Measurements from ENCODE around the gene ACER1. TPM values are rescaled to one million over a fixed set of nuclear protein-coding genes. Genes with fewer than 3 reads are reported as not detected.
A peak's percentile ranks its signal among the peaks of the same experiment; 100 is the strongest.

ACER1 gene
- total and polyA plus RNA-seq, 2 experiments from 2014 or later = not detected

DNA sequence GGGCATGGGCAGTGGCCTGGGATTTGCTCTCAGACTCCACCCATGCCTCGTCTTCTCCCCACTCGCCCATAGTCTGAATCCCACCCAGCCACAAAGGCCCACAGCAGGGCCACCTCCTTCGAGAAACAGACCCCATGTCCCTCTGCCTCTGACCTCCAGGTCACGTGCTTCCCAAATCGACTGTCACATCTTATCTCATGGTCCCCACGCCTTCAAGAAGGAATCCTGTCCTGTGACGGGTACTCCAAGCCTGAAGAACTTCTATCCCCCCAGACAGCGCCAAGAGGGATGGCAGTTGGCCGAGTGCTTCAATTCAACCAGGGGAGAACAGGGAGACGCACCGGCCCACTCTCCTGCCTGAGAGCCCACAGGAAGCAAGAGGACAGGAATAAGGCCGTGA, 70.1 kb downstream of the ACER1 start:
- peaks cover 19% of the 10 kb centered on the region for H3K4me1 ChIP-seq (ENCODE audit: low read depth)
- H3K36me3 ChIP-seq = peaks cover 5% of the 10 kb centered on the region
- no peaks in the 10 kb centered on the region for H3K27me3 ChIP-seq
- no peak overlapping the region for H3K4me3 ChIP-seq
- TF ChIP-seq, protein P1, sequence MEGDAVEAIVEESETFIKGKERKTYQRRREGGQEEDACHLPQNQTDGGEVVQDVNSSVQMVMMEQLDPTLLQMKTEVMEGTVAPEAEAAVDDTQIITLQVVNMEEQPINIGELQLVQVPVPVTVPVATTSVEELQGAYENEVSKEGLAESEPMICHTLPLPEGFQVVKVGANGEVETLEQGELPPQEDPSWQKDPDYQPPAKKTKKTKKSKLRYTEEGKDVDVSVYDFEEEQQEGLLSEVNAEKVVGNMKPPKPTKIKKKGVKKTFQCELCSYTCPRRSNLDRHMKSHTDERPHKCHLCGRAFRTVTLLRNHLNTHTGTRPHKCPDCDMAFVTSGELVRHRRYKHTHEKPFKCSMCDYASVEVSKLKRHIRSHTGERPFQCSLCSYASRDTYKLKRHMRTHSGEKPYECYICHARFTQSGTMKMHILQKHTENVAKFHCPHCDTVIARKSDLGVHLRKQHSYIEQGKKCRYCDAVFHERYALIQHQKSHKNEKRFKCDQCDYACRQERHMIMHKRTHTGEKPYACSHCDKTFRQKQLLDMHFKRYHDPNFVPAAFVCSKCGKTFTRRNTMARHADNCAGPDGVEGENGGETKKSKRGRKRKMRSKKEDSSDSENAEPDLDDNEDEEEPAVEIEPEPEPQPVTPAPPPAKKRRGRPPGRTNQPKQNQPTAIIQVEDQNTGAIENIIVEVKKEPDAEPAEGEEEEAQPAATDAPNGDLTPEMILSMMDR (IDR thresholded peaks at IDR 0.05; ENCODE audit: low read depth, low read length) = no peak
- peak overlapping the region; percentile 82 for H3K27ac ChIP-seq
- no peak for DNase-seq (ENCODE audit: low read depth in 1 of 2, low spot score in 1 of 2)
- no peaks in the 10 kb centered on the region for H3K9me3 ChIP-seq (ENCODE audit: low read depth)

DNA sequence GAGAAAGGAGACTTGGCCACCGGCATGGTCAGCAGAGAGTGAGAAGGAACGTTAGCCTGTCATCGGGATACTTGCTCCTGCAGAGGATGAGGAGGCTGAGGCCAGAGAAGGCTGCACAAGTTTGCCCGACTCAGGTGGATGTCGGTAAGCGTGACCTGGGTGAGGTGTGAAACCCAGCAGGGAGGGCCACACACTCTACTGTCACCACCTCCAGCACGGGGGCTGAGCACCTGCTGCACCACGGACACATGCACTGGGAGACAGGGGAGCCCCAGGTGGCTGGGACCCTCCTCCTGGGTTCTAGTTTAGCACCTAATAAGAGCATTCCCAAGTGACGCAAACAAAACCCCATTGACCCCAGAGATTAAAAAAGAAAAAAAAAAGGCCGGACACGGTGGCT, 70.9 kb downstream of the ACER1 start:
- DNase-seq (ENCODE audit: low read depth in 1 of 2, low spot score in 1 of 2) = no peak
- Histone ChIP-seq H3K27ac (no peak overlapping the region), H3K4me3 (no peak overlapping the region), H3K9me3 (ENCODE audit: low read depth) (no peaks in the 10 kb centered on the region), H3K27me3 (no peaks in the 10 kb centered on the region), H3K4me1 (ENCODE audit: low read depth) (peaks cover 16% of the 10 kb centered on the region), H3K36me3 (peaks cover 4% of the 10 kb centered on the region)
- TF ChIP-seq, protein P1 (IDR thresholded peaks at IDR 0.05; ENCODE audit: low read depth, low read length) = no peak

DNA sequence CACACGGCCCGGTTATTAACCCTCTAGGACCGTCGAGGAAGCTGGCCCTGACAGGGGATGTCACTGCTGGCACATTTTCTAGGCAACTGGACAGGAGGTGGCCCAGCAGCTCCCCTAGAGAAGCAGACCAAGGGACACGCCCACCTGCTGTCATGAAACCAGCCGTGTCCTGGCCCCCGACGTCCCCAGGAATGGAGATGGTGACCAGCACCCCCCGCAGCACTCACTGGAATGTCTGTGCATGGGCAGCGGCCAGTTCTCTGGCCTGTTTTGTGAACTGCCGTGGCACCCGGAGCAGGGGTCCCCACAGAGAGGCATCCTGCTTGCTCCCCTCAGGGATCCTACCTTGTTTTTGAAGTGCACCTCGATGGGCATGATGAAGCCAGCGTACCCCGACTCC, 71.5 kb downstream of the ACER1 start:
- Histone ChIP-seq H3K36me3 (peaks cover 2% of the 10 kb centered on the region), H3K27ac (peak overlapping the region; percentile 0), H3K27me3 (no peaks in the 10 kb centered on the region), H3K4me3 (no peak overlapping the region), H3K4me1 (ENCODE audit: low read depth) (peaks cover 16% of the 10 kb centered on the region), H3K9me3 (ENCODE audit: low read depth) (no peaks in the 10 kb centered on the region)
- DNase-seq (ENCODE audit: low read depth in 1 of 2, low spot score in 1 of 2) = no peak
- TF ChIP-seq, protein P1 (IDR thresholded peaks at IDR 0.05; ENCODE audit: low read depth, low read length) = no peak

DNA sequence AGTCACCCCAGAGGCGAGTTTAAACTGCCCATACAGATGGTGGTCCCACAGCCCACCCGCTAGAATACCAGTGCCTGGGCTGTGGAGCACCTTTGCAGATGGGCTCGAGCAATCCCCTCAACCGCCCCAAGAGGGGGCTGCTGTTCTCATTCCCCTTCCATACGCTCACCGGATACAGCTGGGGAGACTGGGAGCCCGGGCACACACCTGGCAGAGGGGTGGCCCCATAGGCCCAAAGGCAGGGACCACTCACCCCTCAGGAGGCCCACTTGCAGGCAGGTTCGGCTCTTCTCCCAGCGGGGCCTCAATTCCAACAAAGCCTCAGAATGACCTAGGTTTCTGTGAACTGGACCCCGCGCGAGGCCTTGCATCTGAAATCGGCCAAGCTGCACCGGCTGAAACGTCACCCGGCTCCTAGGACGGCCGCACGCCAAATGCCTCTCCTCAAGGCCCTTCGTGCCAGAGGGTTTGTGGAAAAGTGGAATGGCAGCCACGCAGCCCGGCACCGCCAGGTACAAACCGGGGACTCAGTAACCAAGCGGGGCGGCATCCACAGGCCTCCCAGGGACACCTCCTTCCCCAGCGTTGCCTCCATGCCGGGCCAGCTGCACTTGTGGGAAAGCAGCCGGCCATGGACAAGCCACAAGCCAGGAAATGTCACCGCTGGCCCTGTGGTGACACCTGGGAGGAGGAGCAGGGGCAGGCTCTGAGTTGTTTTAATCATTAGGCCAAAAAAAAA, 72.3 kb downstream of the ACER1 start:
- no peaks in the 10 kb centered on the region for H3K9me3 ChIP-seq (ENCODE audit: low read depth)
- DNase-seq (ENCODE audit: low read depth in 1 of 2, low spot score in 1 of 2) = no peak
- peak overlapping the region; percentile 55 for H3K27ac ChIP-seq
- H3K36me3 ChIP-seq = peaks cover 2% of the 10 kb centered on the region
- no peak overlapping the region for H3K4me3 ChIP-seq
- H3K4me1 ChIP-seq (ENCODE audit: low read depth) = peaks cover 16% of the 10 kb centered on the region
- TF ChIP-seq, protein P1 (IDR thresholded peaks at IDR 0.05; ENCODE audit: low read depth, low read length) = peak; percentile 70
- no peaks in the 10 kb centered on the region for H3K27me3 ChIP-seq

DNA sequence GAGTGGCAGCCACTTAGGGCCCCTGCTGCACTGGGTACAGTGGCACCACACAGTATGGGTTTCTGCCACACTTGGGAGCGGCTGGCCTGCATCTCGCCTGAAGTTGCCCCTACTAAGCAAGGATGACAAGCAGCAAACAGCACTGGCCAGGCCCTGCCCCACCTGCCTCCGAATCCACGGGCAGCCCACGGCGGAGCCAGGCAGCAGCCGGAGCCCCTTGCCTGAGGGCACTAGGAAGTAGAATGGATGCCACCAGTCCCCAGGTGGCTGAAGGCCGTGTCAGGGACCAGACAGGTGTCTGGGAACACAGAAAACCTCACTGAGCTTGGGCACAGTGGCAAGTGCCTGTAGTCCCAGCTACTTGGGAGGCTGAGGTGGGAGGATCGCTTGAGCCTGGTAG, 73.0 kb downstream of the ACER1 start:
- Histone ChIP-seq H3K9me3 (ENCODE audit: low read depth) (no peaks in the 10 kb centered on the region), H3K4me3 (no peak overlapping the region), H3K27ac (no peak overlapping the region), H3K27me3 (no peaks in the 10 kb centered on the region), H3K36me3 (peaks cover 2% of the 10 kb centered on the region), H3K4me1 (ENCODE audit: low read depth) (peaks cover 16% of the 10 kb centered on the region)
- no peak for DNase-seq (ENCODE audit: low read depth in 1 of 2, low spot score in 1 of 2)
- TF ChIP-seq, protein P1 (IDR thresholded peaks at IDR 0.05; ENCODE audit: low read depth, low read length) = no peak

Data from cardiac muscle cell (in vitro differentiated cells and primary cell).